SH-SY5Y (cell line): ENCODE results near the gene TOMM5.

ENCODE experiments used
- GATA2 ChIP-seq: IDR thresholded peaks from 2 replicates; pipeline ENCODE4 v1.6.1; 2011; ENCODE audit warnings: mild to moderate bottlenecking, low read depth, low read length
- GATA3 ChIP-seq: IDR thresholded peaks from 2 replicates; pipeline ENCODE4 v1.6.1; 2011; ENCODE audit warnings: low read depth, mild to moderate bottlenecking, low read length, moderate library complexity

GRCh38 chr9:37554318-37554717, 38.1 kb downstream of the TOMM5 start:
- TF ChIP-seq GATA3 (no peak), GATA2 (no peak)
